ENCODE measurements around the gene RBM4B. TPM values are rescaled to one million over a fixed set of nuclear protein-coding genes. Genes with fewer than 3 reads are reported as not detected.
"Not testable (repeated sequence)": the region's sequence is repeated elsewhere in the genome, so short reads cannot be mapped to it uniquely, and the experiment has no call there.

The RBM4B gene
- total RNA-seq, 1 donor from 2014 or later, result 4.0 TPM

DNA sequence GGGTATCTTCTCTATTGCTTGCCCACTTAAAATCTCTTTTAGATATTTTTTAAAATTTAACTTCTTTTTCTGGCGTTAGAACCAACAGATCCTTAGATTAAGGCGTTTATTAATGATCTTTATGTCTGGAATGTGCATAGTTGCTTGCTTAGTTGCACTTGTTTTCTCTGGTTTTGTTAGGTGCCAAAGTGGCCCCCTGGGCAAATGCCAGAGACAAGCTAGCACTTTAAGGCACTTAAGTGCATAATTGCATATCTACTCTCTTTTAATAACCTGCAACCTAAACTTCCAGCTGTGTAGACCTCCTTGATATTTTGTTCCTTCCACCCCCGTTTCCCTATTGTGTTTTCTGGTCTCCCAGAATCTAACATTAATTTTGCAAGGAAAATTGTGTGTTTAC is 35.9 kb downstream of the RBM4B start:
- DNase-seq (ENCODE audit: low read depth), result no peak
- TF ChIP-seq, protein P1, sequence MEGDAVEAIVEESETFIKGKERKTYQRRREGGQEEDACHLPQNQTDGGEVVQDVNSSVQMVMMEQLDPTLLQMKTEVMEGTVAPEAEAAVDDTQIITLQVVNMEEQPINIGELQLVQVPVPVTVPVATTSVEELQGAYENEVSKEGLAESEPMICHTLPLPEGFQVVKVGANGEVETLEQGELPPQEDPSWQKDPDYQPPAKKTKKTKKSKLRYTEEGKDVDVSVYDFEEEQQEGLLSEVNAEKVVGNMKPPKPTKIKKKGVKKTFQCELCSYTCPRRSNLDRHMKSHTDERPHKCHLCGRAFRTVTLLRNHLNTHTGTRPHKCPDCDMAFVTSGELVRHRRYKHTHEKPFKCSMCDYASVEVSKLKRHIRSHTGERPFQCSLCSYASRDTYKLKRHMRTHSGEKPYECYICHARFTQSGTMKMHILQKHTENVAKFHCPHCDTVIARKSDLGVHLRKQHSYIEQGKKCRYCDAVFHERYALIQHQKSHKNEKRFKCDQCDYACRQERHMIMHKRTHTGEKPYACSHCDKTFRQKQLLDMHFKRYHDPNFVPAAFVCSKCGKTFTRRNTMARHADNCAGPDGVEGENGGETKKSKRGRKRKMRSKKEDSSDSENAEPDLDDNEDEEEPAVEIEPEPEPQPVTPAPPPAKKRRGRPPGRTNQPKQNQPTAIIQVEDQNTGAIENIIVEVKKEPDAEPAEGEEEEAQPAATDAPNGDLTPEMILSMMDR (conservative IDR thresholded peaks at IDR 0.05; ENCODE audit: low read depth, low read length), result no peak
- H3K4me3 ChIP-seq (ENCODE audit: low read depth, low read length), result peak overlapping the region; percentile 83

DNA sequence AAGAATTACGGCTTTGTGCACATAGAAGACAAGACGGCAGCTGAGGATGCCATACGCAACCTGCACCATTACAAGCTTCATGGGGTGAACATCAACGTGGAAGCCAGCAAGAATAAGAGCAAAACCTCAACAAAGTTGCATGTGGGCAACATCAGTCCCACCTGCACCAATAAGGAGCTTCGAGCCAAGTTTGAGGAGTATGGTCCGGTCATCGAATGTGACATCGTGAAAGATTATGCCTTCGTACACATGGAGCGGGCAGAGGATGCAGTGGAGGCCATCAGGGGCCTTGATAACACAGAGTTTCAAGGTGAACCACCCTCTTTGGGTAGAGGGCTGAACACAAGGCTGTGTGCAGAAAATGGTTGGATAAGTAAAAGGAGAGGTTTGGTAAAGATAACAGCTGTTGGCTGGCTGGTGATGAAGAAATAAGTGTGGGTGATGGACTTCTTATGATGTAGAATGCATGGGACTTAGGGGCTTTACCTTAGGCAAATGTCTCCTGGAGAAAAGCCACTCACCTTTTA is 37.8 kb downstream of the RBM4B start:
- DNase-seq (ENCODE audit: low read depth), result not testable (repeated sequence)
- peak overlapping the region; percentile 83 for H3K4me3 ChIP-seq (ENCODE audit: low read depth, low read length)

DNA sequence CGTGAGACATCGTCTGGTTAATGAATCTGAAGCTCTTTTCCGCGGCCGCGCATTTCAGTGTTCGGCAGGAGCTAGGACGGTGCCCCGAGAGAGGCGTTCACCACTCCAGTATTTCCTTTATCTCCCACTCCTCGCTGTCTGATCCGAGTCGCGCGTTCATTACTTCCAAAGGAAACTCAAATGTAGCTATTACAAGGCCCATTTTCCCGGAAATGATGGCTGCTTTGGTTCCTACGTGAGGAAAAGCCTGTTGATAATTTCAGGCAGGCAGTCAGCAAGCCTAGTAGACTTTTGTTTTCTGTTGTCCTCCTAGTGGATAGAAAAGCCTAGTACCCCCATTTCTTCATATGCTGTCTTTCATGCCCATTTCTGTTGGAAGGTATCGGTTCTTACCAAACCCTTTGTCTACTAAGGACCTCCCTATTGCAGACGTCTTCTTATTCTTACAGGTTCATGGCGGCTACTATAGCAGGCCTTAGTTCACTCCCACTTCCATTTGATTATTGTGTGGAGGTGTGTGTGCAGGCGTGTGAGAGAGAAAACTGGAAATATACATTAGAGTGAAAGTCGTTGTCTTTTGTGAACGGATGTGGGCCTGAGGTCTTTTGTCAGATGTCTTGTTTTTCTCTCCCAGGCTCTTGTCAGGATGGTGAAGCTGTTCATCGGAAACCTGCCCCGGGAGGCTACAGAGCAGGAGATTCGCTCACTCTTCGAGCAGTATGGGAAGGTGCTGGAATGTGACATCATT is 38.4 kb downstream of the RBM4B start:
- DNase-seq (ENCODE audit: low read depth), result no peak
- peak overlapping the region; percentile 83 for H3K4me3 ChIP-seq (ENCODE audit: low read depth, low read length)
- TF ChIP-seq, protein P1 (conservative IDR thresholded peaks at IDR 0.05; ENCODE audit: low read depth, low read length), result peak; percentile 20

DNA sequence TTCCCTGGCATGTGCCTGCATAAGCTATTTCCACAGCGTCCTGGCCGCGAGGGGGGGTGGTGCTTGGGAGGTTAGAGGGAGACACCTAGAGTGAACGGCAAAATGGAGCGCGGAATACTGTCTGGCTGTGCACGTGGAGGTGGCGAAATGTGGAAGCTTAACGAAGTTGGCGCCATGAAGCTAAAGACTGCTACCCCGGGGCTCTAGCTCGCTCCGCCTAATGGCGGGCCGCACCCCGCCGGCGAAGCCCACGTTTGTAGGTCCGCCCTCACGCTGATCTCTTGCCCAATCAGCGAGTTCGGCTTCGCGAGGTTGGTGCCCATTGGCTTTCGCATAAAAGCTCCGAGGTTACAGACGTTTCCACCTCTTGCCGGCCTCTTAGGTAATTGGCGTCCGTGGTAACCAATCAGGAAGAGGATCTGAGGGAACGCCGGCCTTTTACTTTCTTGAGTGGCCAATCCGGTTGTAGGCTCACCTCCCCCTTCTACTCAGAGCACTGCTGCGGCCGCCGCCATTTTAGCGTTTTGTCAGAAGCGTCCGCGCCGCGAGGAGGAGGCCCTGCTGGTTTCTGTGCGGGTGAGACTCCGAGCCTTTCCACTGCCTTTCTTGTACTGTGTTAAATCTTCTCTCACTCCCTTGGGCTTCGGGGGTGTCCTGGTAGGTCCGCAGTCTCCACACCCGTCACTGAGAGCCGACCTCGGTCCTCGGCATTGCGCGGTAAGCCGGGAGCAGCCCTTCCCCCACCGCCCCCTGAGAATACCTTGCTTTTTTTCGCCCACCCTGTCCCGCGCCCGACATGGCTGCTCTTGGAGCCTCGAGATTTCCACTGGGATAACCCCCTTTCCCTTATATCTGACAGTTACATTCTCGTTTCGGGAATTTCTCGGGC is 39.3 kb downstream of the RBM4B start, which contains the start of gene RBM4:
TSS of gene RBM4 (plus strand) at position 527 of the 889 bp plus-strand sequence. CDS start 1,009 bp downstream, outside the sequence.
- TF ChIP-seq, protein P1 (conservative IDR thresholded peaks at IDR 0.05; ENCODE audit: low read depth, low read length), result peak; percentile 18
- peak; percentile 98 for DNase-seq (ENCODE audit: low read depth)
- H3K4me3 ChIP-seq (ENCODE audit: low read depth, low read length), result peak within 1 kb of the TSS; percentile 83

DNA sequence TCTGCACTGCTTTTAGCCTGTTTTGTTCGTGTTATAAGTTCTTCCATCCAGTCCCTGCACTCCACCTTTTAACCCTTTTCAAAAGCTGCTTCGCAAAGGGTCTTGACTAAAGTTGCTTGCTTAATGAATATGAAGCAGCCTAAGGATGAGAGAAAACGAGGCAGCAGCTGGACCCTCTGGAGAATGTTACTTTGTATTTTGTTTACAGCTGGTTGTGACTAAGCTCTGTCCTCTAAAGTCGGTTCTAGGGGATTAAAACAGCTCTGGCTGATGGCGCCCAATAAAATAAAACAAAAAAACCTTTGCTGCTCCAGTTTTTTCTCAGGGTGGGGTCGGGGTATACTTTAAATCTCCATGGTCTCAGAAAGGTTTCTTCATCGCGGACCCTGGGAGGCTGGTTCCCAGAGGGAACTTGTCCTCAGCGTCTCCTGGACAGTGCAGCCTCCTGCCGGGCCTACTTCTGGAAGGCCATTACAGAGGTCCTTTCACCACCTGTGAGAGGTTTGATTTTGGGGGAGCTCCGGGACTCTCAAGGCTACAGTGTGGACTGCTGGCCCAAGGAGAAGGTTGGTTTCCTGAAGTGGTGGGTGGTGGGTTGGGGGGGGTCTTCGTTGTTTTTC is 40.0 kb downstream of the RBM4B start:
- DNase-seq (ENCODE audit: low read depth), result no peak
- TF ChIP-seq, protein P1 (conservative IDR thresholded peaks at IDR 0.05; ENCODE audit: low read depth, low read length), result no peak
- peak overlapping the region; percentile 83 for H3K4me3 ChIP-seq (ENCODE audit: low read depth, low read length)

DNA sequence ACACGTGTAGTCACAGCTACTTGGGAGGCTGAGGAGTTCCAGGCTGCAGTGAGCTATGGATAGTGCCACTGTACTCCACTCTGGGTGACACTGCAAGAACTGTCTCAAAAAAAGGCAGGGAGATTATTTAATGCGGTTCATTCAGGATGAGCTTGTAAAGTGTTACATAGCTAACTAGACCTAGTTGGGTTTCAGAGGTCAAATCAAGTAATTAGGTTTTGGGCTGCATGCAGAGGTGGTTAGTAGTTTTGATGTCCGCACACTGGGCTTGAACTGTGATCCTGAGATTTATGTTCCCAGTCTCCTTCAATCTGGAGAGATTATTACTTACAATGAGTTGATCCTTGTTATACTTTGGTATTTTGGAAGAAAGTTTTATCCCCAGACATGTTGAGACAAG is 41.3 kb downstream of the RBM4B start:
- no peak overlapping the region for H3K4me3 ChIP-seq (ENCODE audit: low read depth, low read length)
- no peak for DNase-seq (ENCODE audit: low read depth)
- TF ChIP-seq, protein P1 (conservative IDR thresholded peaks at IDR 0.05; ENCODE audit: low read depth, low read length), result no peak

DNA sequence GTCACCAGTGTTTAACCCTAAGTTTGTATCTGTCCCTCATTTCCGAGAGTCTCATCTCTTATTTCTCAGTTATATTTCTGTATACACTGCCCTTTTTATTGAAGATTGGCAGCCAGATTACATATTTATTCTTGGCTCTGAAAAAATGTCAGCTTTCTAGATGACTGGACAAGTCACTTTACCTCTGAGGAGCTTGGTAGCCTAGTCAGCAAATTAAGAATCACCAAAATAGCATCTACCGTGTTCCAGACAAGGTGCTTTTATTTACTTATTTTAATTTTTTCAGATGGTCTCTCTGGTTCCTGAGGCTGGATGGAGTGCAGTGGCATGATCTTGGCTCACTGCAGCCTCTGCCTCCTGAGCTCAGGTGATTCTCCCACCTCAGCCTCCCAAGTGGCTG is 44.7 kb downstream of the RBM4B start:
- TF ChIP-seq, protein P1 (conservative IDR thresholded peaks at IDR 0.05; ENCODE audit: low read depth, low read length), result no peak
- no peak overlapping the region for H3K4me3 ChIP-seq (ENCODE audit: low read depth, low read length)
- DNase-seq (ENCODE audit: low read depth), result no peak
